Endothelial cell of umbilical vein (primary cell): ENCODE measurements around the gene DENND4A.

Source experiments
- POLR2A ChIP-seq: IDR thresholded peaks from 2 replicates; pipeline ENCODE4 v1.6.1; 2012; ENCODE audit warnings: low read depth, mild to moderate bottlenecking, control low read depth, low read length
- TF ChIP-seq, protein P1 (sequence below), 2 donors: IDR thresholded peaks; 1 replicate in 1 of 2; 2 replicates in 1 of 2; pipeline ENCODE4 v1.5.1; 2011; ENCODE audit warnings: low read length in 2 of 2, mild to moderate bottlenecking in 2 of 2, moderate library complexity in 2 of 2, control low read depth in 1 of 2, inconsistent platforms in 1 of 2, low read depth in 1 of 2; ENCODE audit not compliant: insufficient read depth in 1 of 2; ENCODE audit errors: extremely low read depth in 1 of 2

DNA sequence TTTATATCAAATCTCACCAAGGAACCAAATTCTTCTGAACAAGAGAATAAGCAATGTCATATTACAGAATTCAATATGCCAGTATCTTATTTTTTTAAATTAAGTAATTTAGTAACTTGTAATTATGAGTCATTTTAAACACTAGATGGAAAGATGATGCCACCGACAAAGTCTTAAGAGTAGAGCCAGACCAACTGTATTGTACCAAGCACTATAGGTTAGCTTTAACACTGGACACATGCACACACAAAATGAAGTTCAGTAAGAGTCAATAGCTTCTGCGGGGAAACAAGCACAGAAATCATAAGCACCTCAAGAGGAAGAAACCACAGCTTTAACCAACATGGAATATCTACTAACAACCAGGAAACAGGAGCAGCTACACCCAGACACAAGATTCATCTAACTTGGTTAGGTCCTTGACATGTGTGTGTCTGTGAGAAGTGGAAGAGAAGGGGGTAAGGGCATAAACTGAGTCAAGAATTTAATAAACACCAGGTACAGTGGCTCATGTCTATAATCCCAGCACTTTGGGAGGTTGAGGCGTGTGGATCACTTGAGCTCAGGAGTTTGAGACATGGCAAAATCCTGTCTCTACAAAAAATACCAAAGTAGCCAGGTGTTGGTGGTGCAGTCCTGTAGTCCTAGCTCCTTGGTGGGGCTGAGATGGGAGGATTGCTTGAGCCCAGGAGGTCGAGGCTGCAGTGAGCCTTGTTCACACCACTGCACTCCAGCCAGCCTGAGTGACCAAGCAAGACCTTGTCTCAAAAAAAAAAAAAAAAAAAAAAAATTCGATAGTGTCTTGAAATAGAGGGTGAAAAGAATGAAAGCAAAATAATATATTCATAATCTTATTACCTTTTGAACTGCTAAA, 28.9 kb downstream of the DENND4A start:
- TF ChIP-seq, protein P1, sequence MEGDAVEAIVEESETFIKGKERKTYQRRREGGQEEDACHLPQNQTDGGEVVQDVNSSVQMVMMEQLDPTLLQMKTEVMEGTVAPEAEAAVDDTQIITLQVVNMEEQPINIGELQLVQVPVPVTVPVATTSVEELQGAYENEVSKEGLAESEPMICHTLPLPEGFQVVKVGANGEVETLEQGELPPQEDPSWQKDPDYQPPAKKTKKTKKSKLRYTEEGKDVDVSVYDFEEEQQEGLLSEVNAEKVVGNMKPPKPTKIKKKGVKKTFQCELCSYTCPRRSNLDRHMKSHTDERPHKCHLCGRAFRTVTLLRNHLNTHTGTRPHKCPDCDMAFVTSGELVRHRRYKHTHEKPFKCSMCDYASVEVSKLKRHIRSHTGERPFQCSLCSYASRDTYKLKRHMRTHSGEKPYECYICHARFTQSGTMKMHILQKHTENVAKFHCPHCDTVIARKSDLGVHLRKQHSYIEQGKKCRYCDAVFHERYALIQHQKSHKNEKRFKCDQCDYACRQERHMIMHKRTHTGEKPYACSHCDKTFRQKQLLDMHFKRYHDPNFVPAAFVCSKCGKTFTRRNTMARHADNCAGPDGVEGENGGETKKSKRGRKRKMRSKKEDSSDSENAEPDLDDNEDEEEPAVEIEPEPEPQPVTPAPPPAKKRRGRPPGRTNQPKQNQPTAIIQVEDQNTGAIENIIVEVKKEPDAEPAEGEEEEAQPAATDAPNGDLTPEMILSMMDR (IDR thresholded peaks at IDR 0.05; ENCODE audit: extremely low read depth in 1 of 2, insufficient read depth in 1 of 2, low read depth in 1 of 2, low read length in 2 of 2): no peak
- TF ChIP-seq POLR2A: no peak
